H4 (cell line): Measurements from ENCODE around the gene GPC5. TPM values are rescaled to one million over a fixed set of nuclear protein-coding genes. Genes with fewer than 3 reads are reported as not detected.
"Not testable (repeated sequence)": the region's sequence is repeated elsewhere in the genome, so short reads cannot be mapped to it uniquely, and the experiment has no call there.

ENCODE experiments used
- DNase-seq: peaks from one replicate; pipeline ENCODE4 v3.0.0-alpha.2; 2015; ENCODE audit warnings: low spot score
- total RNA-seq: library from RNA; depleted of rRNA; stranded (reverse); fragments of >200 nt; shearing (Covaris generic); gene quantifications from 2 replicates; pipeline ENCODE4 v1.2.3, GENCODE V29; 2014

Gene GPC5
- total RNA-seq, 1 experiment from 2014 or later, result 1.5 TPM

GRCh38 chr13:91773591-91774227, 375.3 kb downstream of the GPC5 start:
- no peak for DNase-seq

- no peak for DNase-seq
Observed at GRCh38 chr13:91774397-91774796, 376.0 kb downstream of the GPC5 start.

- DNase-seq, result no peak
Observed at GRCh38 chr13:91776611-91777193, 378.3 kb downstream of the GPC5 start.

GRCh38 chr13:91778123-91778522, 379.7 kb downstream of the GPC5 start:
- DNase-seq, result no peak

GRCh38 chr13:91781982-91782691, 383.7 kb downstream of the GPC5 start:
- peak; percentile 10 for DNase-seq

GRCh38 chr13:91785431-91786119, 387.2 kb downstream of the GPC5 start:
- no peak for DNase-seq

- DNase-seq, result no peak
Observed at GRCh38 chr13:91792054-91792453, 393.6 kb downstream of the GPC5 start.

GRCh38 chr13:91797567-91797966, 399.1 kb downstream of the GPC5 start:
- DNase-seq, result no peak

GRCh38 chr13:91798338-91798737, 399.9 kb downstream of the GPC5 start:
- not testable (repeated sequence) for DNase-seq

GRCh38 chr13:91801772-91802171, 403.4 kb downstream of the GPC5 start:
- DNase-seq, result not testable (repeated sequence)

GRCh38 chr13:91802957-91803356, 404.5 kb downstream of the GPC5 start:
- no peak for DNase-seq

GRCh38 chr13:91804724-91805123, 406.3 kb downstream of the GPC5 start:
- no peak for DNase-seq

GRCh38 chr13:91805605-91806004, 407.2 kb downstream of the GPC5 start:
- no peak for DNase-seq

GRCh38 chr13:91809161-91809560, 410.7 kb downstream of the GPC5 start:
- no peak for DNase-seq

GRCh38 chr13:91813253-91813652, 414.8 kb downstream of the GPC5 start:
- DNase-seq, result no peak

GRCh38 chr13:91816263-91816807, 417.9 kb downstream of the GPC5 start:
- no peak for DNase-seq

- peak; percentile 25 for DNase-seq
Observed at GRCh38 chr13:91817250-91817649, 418.8 kb downstream of the GPC5 start.

GRCh38 chr13:91824416-91824815, 426.0 kb downstream of the GPC5 start:
- no peak for DNase-seq

GRCh38 chr13:91825516-91825915, 427.1 kb downstream of the GPC5 start:
- no peak for DNase-seq

GRCh38 chr13:91836553-91836952, 438.1 kb downstream of the GPC5 start:
- DNase-seq, result no peak

- DNase-seq, result no peak
Observed at GRCh38 chr13:91845612-91846011, 447.2 kb downstream of the GPC5 start.

GRCh38 chr13:91863699-91864098, 465.3 kb downstream of the GPC5 start:
- no peak for DNase-seq
